Neural crest cell (in vitro differentiated cells): ENCODE data around the gene DR1. TPM values are rescaled to one million over a fixed set of nuclear protein-coding genes. Genes with fewer than 3 reads are reported as not detected.

Source experiments
- DNase-seq: peaks from one replicate; pipeline ENCODE4 v3.0.0; 2021; ENCODE audit warnings: low read depth, mixed read lengths, low spot score
- H3K27ac Mint-ChIP-seq: one replicate; pipeline ENCODE4 v1.8.0; 2021; ENCODE audit warnings: mild to moderate bottlenecking, mixed read lengths; ENCODE audit not compliant: unreplicated experiment
- H3K27me3 Mint-ChIP-seq: 2 replicates; pipeline ENCODE4 v1.8.0; 2021; ENCODE audit warnings: low read depth, mild to moderate bottlenecking, mixed read lengths
- H3K36me3 Mint-ChIP-seq: 2 replicates; pipeline ENCODE4 v1.8.0; 2021; ENCODE audit warnings: low read depth, mild to moderate bottlenecking, mixed read lengths
- H3K4me1 Mint-ChIP-seq: 2 replicates; pipeline ENCODE4 v1.8.0; 2021; ENCODE audit warnings: mixed read lengths
- H3K4me3 Mint-ChIP-seq: one replicate; pipeline ENCODE4 v1.8.0; 2021; ENCODE audit warnings: mild to moderate bottlenecking, mixed read lengths
- H3K9me3 Mint-ChIP-seq: 2 replicates; pipeline ENCODE4 v1.8.0; 2021; ENCODE audit warnings: mixed read lengths
- CTCF ChIP-seq: fragments of 200-600 bp; sonication (generic); conservative IDR thresholded peaks from 2 replicates; pipeline ENCODE4 v1.5.0; 2021; ENCODE audit warnings: antibody characterized with exemption, mild to moderate bottlenecking
- total RNA-seq: library from RNA; stranded (reverse); gene quantifications from 2 replicates; pipeline ENCODE4 v1.2.1, GENCODE V29; 2021

DR1 gene
- total RNA-seq, 1 donor from 2014 or later = 62.7 TPM

- no peak for TF ChIP-seq CTCF
- H3K4me3 Mint-ChIP-seq = no peak overlapping the region
- no peaks in the 10 kb centered on the region for H3K4me1 Mint-ChIP-seq
- H3K27ac Mint-ChIP-seq = no peak overlapping the region
- H3K9me3 Mint-ChIP-seq = peaks cover 12% of the 10 kb centered on the region
- H3K36me3 Mint-ChIP-seq = no peaks in the 10 kb centered on the region
- no peak for DNase-seq
- peaks cover 5% of the 10 kb centered on the region for H3K27me3 Mint-ChIP-seq
These were observed 54.1 kb downstream of the DR1 start for GRCh38 chr1:93399781-93400180.

- peaks cover 8% of the 10 kb centered on the region for H3K36me3 Mint-ChIP-seq
- TF ChIP-seq CTCF = no peak
- H3K27me3 Mint-ChIP-seq = peaks cover 11% of the 10 kb centered on the region
- H3K4me1 Mint-ChIP-seq = no peaks in the 10 kb centered on the region
- no peak overlapping the region for H3K4me3 Mint-ChIP-seq
- H3K27ac Mint-ChIP-seq = no peak overlapping the region
- peaks cover 7% of the 10 kb centered on the region for H3K9me3 Mint-ChIP-seq
- DNase-seq = no peak
These were observed 62.5 kb downstream of the DR1 start for GRCh38 chr1:93408203-93408602.

GRCh38 chr1:93411000-93411399, 65.3 kb downstream of the DR1 start:
- Mint-ChIP-seq H3K4me3 (no peak overlapping the region), H3K36me3 (peaks cover 8% of the 10 kb centered on the region), H3K9me3 (peaks cover 5% of the 10 kb centered on the region), H3K27ac (no peak overlapping the region), H3K27me3 (no peaks in the 10 kb centered on the region), H3K4me1 (no peaks in the 10 kb centered on the region)
- DNase-seq = no peak
- TF ChIP-seq CTCF = no peak

GRCh38 chr1:93414749-93415148, 69.0 kb downstream of the DR1 start:
- no peak overlapping the region for H3K27ac Mint-ChIP-seq
- H3K27me3 Mint-ChIP-seq = no peaks in the 10 kb centered on the region
- no peak for TF ChIP-seq CTCF
- no peak for DNase-seq
- peaks cover 5% of the 10 kb centered on the region for H3K9me3 Mint-ChIP-seq
- H3K36me3 Mint-ChIP-seq = no peaks in the 10 kb centered on the region
- H3K4me1 Mint-ChIP-seq = peaks cover 4% of the 10 kb centered on the region
- no peak overlapping the region for H3K4me3 Mint-ChIP-seq

- no peaks in the 10 kb centered on the region for H3K27me3 Mint-ChIP-seq
- H3K36me3 Mint-ChIP-seq = no peaks in the 10 kb centered on the region
- no peak overlapping the region for H3K4me3 Mint-ChIP-seq
- DNase-seq = no peak
- H3K27ac Mint-ChIP-seq = no peak overlapping the region
- peaks cover 5% of the 10 kb centered on the region for H3K9me3 Mint-ChIP-seq
- TF ChIP-seq CTCF = no peak
- peaks cover 4% of the 10 kb centered on the region for H3K4me1 Mint-ChIP-seq
These were observed 69.6 kb downstream of the DR1 start for GRCh38 chr1:93415296-93415695.

GRCh38 chr1:93416183-93416582, 70.5 kb downstream of the DR1 start:
- H3K27ac Mint-ChIP-seq = no peak overlapping the region
- H3K27me3 Mint-ChIP-seq = no peaks in the 10 kb centered on the region
- H3K4me1 Mint-ChIP-seq = peaks cover 4% of the 10 kb centered on the region
- TF ChIP-seq CTCF = no peak
- no peak overlapping the region for H3K4me3 Mint-ChIP-seq
- no peaks in the 10 kb centered on the region for H3K36me3 Mint-ChIP-seq
- peaks cover 5% of the 10 kb centered on the region for H3K9me3 Mint-ChIP-seq
- no peak for DNase-seq
